Suppressor macrophage treated with lipopolysaccharide for 1 hour (primary cell): ENCODE measurements around the gene CRTC1.
"Not testable (repeated sequence)": the region's sequence is repeated elsewhere in the genome, so short reads cannot be mapped to it uniquely, and the experiment has no call there.

ENCODE experiments used
- DNase-seq, 3 donors: peaks; one replicate each; pipeline ENCODE4 v3.0.0-alpha.2; 2020 to 2022

The CRTC1 gene

GRCh38 chr19:18704971-18705370 lies 21.5 kb downstream of the CRTC1 start:
- DNase-seq: no peak

GRCh38 chr19:18708452-18709231 lies 25.2 kb downstream of the CRTC1 start:
- no peak for DNase-seq

- DNase-seq: no peak
Measured at GRCh38 chr19:18709546-18709945, 26.1 kb downstream of the CRTC1 start.

GRCh38 chr19:18710186-18710585 lies 26.7 kb downstream of the CRTC1 start:
- DNase-seq: peak in 1 of 3 donors; percentile 8

GRCh38 chr19:18710996-18711751 lies 27.7 kb downstream of the CRTC1 start:
- no peak for DNase-seq

- DNase-seq: no peak
Measured at GRCh38 chr19:18711893-18712292, 28.4 kb downstream of the CRTC1 start.

- no peak for DNase-seq
Measured at GRCh38 chr19:18712981-18713380, 29.5 kb downstream of the CRTC1 start.

GRCh38 chr19:18713550-18714117 lies 30.2 kb downstream of the CRTC1 start:
- DNase-seq: no peak

GRCh38 chr19:18715416-18715815 lies 31.9 kb downstream of the CRTC1 start:
- DNase-seq: no peak

- no peak for DNase-seq
Measured at GRCh38 chr19:18716857-18717256, 33.4 kb downstream of the CRTC1 start.

GRCh38 chr19:18717601-18718000 lies 34.1 kb downstream of the CRTC1 start:
- no peak for DNase-seq

- DNase-seq: peak in 1 of 3 donors; percentile 10
Measured at GRCh38 chr19:18718015-18718526, 34.6 kb downstream of the CRTC1 start.

GRCh38 chr19:18718846-18719458 lies 35.5 kb downstream of the CRTC1 start:
- no peak for DNase-seq

- DNase-seq: no peak
Measured at GRCh38 chr19:18719541-18719940, 36.1 kb downstream of the CRTC1 start.

GRCh38 chr19:18723871-18724377 lies 40.4 kb downstream of the CRTC1 start:
- no peak for DNase-seq

- no peak for DNase-seq
Measured at GRCh38 chr19:18725841-18726770, 42.6 kb downstream of the CRTC1 start.

GRCh38 chr19:18726846-18727245 lies 43.4 kb downstream of the CRTC1 start:
- DNase-seq: no peak

GRCh38 chr19:18727602-18728001 lies 44.1 kb downstream of the CRTC1 start:
- DNase-seq: not testable (repeated sequence)

- DNase-seq: no peak
Measured at GRCh38 chr19:18729933-18730530, 46.6 kb downstream of the CRTC1 start.

GRCh38 chr19:18730885-18731513 lies 47.5 kb downstream of the CRTC1 start:
- DNase-seq: no peak

- DNase-seq: no peak
Measured at GRCh38 chr19:18731562-18732008, 48.1 kb downstream of the CRTC1 start.
